SK-N-MC (cell line): ENCODE data around the gene ANKDD1B.

Source experiments
- EZH2 ChIP-seq: fragments of 200-600 bp; sonication (generic); IDR thresholded peaks from one replicate; pipeline ENCODE4 v1.6.1; 2017; ENCODE audit warnings: antibody characterized with exemption
- POLR2AphosphoS5 ChIP-seq: IDR thresholded peaks from 2 replicates; pipeline ENCODE4 v1.6.1; 2012; ENCODE audit warnings: mild to moderate bottlenecking, low read depth, low read length, borderline replicate concordance

- TF ChIP-seq EZH2, result no peak
- no peak for TF ChIP-seq POLR2AphosphoS5
These were observed 26.6 kb upstream of the ANKDD1B start for GRCh38 chr5:75584641-75585040.
